Stimulated activated CD8-positive, alpha-beta memory T cell treated with anti-CD3 and anti-CD28 coated beads, Interleukin-7, amount 100 ng/mL, for 48 hours (primary cell): ENCODE data around the gene C2CD4C.
"Not testable (repeated sequence)": the region's sequence is repeated elsewhere in the genome, so short reads cannot be mapped to it uniquely, and the experiment has no call there.

ENCODE experiments used
- DNase-seq, 2 donors: peaks; one replicate each; pipeline ENCODE4 v3.0.0-alpha.2; 2020; ENCODE audit warnings: low read depth in 1 of 2; ENCODE audit errors: extremely low read depth in 1 of 2

Gene C2CD4C

GRCh38 chr19:415292-415691 lies 6.3 kb upstream of the C2CD4C start:
- no peak for DNase-seq

GRCh38 chr19:413756-414420 lies 4.9 kb upstream of the C2CD4C start:
- DNase-seq: no peak

- DNase-seq: no peak
These were observed 3.7 kb upstream of the C2CD4C start for GRCh38 chr19:412356-413355.

GRCh38 chr19:411723-412355 lies 2.9 kb upstream of the C2CD4C start:
- no peak for DNase-seq

- not testable (repeated sequence) for DNase-seq
These were observed 2.3 kb upstream of the C2CD4C start for GRCh38 chr19:411121-411722.

- no peak for DNase-seq
These were observed 1.4 kb upstream of the C2CD4C start for GRCh38 chr19:410243-410781.

GRCh38 chr19:409516-410242 lies 732 bp upstream of the C2CD4C start:
- DNase-seq: no peak

GRCh38 chr19:408441-408901 lies 476 bp downstream of the C2CD4C start:
- no peak for DNase-seq

- no peak for DNase-seq
These were observed 1.2 kb downstream of the C2CD4C start for GRCh38 chr19:407511-408440.

- no peak for DNase-seq
These were observed 1.9 kb downstream of the C2CD4C start for GRCh38 chr19:406971-407510.

GRCh38 chr19:406135-406781 lies 2.7 kb downstream of the C2CD4C start:
- no peak for DNase-seq

- DNase-seq: no peak
These were observed 3.6 kb downstream of the C2CD4C start for GRCh38 chr19:405121-405965.

- no peak for DNase-seq
These were observed 5.5 kb downstream of the C2CD4C start for GRCh38 chr19:403221-404027.

GRCh38 chr19:402786-403185 lies 6.2 kb downstream of the C2CD4C start:
- DNase-seq: no peak

GRCh38 chr19:401866-402511 lies 7.0 kb downstream of the C2CD4C start:
- DNase-seq: no peak
